ENCODE results near the gene GPLD1. TPM values are rescaled to one million over a fixed set of nuclear protein-coding genes. Genes with fewer than 3 reads are reported as not detected.
A peak's percentile ranks its signal among the peaks of the same experiment; 100 is the strongest.

Gene GPLD1
- total RNA-seq, 1 experiment from 2014 or later = 0.22 TPM

- DNase-seq (ENCODE audit: low read depth) = no peak
Measured at GRCh38 chr6:24458134-24458533, 31.2 kb downstream of the GPLD1 start.

- no peak for DNase-seq (ENCODE audit: low read depth)
Measured at GRCh38 chr6:24455061-24455460, 34.3 kb downstream of the GPLD1 start.

DNA sequence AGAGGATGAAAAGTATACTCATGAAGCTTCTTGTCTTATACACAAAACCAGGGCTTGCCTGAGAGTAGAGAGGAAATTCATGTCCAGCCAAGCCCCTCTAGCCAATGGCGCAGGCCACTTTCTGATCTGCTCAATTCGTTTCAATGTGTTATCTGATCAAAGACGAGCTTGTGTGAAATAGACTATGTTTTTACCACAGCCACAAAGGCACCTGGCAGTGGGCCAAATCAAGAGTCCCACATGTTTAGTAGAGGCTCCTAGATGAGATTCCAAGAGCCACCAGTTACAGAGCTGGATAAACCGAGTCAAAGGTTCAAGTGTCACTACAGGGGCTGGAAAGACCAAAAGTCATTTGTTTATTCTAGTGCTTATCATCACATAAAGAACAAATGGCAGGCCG is 34.9 kb downstream of the GPLD1 start:
- DNase-seq (ENCODE audit: low read depth) = no peak

DNA sequence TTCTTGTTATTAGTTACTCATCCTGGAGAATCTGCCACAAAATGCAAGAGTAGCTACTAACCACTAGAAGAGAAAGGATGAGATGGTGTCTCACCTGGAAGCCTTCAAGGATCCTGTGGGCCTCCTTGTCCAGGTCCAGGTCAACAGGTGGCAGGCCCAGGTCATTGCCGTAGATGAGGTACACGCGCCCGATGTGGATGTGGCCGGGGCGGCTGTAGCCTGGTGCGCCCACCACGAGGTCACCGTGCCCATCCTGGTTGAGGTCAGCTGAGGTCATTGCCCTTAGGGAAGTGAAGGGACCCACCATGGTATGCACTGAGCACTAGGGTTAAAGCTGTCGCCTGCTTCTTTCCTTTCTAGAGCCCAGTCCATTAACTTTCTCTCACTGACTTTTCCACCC is 35.5 kb downstream of the GPLD1 start:
- no peak for DNase-seq (ENCODE audit: low read depth)

GRCh38 chr6:24451581-24452388 is 37.6 kb downstream of the GPLD1 start:
- DNase-seq (ENCODE audit: low read depth) = no peak

GRCh38 chr6:24448828-24449525 is 40.4 kb downstream of the GPLD1 start:
- no peak for DNase-seq (ENCODE audit: low read depth)

DNA sequence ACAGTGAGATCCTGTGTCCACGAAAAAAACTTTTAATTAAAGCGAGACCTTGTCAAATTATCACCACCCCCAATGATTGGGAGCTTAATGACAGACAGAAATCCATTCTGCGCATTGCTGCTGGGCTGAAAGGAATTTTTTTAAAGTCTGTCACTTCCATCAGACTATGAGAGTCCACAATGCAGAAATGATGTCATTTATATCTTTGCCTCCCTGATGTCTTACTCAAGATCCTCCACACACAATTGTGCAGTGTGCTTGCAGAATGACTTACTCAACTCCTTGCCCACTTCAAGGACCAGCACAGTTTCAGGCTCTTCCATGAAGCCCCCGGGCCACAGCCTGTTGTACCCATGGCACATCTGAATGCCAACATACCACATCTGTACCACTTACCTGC is 41.0 kb downstream of the GPLD1 start:
- DNase-seq (ENCODE audit: low read depth) = no peak

GRCh38 chr6:24446670-24447069 is 42.7 kb downstream of the GPLD1 start:
- DNase-seq (ENCODE audit: low read depth) = no peak

GRCh38 chr6:24445704-24446103 is 43.7 kb downstream of the GPLD1 start:
- DNase-seq (ENCODE audit: low read depth) = no peak

DNA sequence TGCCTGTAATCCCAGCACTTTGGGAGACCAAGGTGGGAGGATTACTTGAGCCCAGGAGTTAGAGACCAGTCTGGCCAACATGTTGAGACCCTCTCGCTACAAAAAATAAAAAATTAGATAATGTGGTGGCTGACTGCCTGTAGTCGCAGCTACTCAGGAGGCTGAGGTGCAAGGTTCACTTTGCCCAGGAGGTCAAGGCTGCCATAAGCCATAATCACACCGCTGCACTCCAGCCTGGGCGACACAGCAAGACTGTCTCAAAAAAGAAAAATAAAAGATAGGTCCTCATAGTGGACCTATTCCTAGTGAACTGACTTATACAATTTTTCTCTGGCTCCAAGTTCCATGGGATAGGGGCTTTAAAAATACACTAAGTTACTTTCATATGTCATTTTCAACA is 44.8 kb downstream of the GPLD1 start:
- no peak for DNase-seq (ENCODE audit: low read depth)

DNA sequence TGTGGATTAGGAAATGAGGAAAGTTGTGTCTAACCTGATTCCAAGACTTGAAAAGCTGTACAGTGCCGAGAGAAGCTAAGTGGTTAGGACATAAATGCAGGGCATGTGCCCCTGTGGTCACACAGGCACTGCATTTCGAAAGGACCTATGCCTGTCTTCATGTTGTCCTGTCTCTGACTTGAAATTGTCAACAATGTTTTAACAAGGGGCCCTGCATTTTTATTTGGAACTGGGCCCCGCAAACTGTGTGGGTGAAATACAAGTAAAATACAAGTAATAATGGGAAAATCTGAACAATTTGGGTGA is 47.8 kb downstream of the GPLD1 start:
- DNase-seq (ENCODE audit: low read depth) = no peak

DNA sequence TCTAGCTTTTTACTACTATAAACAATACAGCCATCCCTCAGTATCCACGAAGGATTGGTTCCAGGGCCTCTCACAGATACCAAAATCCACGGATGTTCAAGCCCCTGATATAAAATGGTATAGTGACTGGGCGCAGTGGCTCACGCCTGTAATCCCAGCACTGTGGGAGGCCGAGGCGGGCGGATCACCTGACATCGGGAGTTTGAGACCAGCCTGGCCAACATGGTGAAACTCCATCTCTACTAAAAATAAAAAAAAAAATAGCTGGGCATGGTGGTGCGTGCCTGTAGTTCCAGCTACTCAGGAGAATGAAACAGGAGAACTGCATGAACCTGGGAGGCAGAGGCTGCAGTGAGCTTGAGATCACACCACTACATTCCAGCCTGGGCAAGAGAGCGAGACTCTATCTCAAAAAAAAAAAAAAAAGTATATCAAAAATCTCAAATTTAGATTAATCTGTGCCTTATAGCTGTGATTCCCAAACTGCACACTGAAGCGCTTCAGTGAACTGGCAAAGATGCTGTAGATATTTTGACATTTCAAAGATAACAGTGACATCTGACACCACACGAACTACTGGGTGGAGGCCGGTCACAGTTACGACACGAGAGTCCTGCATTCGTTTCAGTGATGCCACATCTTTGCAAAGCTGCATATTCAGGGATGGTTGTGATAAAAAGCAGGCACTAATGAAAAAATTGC is 48.3 kb downstream of the GPLD1 start:
- peak; percentile 22 for DNase-seq (ENCODE audit: low read depth)

GRCh38 chr6:24439858-24440539 is 49.4 kb downstream of the GPLD1 start:
- DNase-seq (ENCODE audit: low read depth) = no peak

GRCh38 chr6:24436979-24437378 is 52.4 kb downstream of the GPLD1 start:
- DNase-seq (ENCODE audit: low read depth) = no peak

DNA sequence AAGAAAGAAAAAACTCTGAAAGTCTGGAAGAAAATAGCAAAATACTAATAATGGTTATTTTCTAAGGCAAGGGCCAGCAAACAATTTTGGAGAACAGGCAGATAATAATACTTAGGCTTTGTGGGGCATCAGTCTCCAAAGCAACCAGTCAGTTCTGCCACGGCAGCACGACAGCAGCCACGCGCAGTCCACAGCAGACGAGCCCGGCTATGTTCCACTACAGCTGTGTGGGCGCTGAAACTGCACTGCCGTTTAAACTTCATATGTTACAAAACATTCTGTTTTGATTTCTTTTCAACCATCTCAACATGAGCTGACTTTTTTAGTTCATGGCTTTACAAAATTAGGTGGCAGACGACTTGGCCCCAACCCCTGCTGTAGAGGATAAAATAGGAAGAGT is 56.8 kb downstream of the GPLD1 start:
- DNase-seq (ENCODE audit: low read depth) = no peak

- DNase-seq (ENCODE audit: low read depth) = peak; percentile 65
Measured at GRCh38 chr6:24431045-24431451, 58.3 kb downstream of the GPLD1 start.

DNA sequence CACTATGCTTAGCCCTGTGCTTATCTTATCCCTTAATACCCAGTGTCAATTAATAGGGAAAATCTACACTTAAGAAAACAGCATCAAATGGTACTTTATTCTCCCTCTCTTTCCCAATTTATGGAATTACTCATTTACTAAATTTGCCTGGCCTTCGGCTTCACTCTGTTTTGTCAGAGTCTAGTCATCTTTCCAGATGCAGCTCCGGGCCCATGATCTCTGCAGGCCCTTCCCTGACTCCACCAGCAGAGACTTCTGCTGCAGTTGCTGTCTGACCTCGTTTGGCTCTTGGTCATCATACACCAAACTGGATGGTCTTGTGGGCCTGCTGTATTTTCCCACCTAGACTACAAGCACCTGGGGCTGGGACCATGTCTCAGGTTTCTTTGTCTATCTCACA is 59.3 kb downstream of the GPLD1 start:
- no peak for DNase-seq (ENCODE audit: low read depth)

DNA sequence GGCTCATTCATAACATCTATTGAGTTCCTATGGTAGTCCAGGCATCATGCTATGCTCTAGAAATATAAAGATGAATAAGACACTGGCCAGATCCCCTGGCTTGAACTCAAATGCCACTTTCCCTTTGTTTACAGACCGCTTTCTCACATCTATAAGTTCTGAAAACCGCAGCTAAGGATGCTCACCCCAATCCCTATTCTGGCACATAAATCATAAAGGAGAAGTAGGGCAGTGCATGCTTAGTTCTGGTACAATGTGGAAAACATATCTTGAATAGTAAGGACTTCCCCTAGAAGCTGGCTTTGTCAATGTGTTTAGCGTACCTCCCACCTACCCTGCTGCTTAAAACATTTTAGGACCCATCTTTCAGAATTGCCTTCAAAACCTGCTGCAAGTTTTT is 60.2 kb downstream of the GPLD1 start:
- DNase-seq (ENCODE audit: low read depth) = no peak

DNA sequence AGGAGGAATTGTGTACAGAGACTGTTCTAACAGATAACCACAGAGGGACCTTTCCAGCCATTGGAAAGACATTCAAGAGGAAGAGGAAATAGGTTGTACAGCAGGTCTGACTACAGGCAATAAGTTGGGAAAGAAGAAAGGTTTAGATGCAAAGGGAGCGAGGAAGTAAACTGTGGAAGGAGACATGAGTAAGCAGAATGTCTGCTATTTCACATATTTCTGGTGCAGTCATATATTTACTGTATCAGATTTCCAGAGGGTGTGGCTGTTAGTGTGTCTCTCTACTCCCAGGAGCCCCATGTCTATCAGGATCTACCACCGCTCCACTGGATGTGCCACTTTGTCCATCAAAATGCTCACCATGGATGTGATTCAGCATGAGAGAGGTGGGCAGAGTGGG is 60.8 kb downstream of the GPLD1 start:
- DNase-seq (ENCODE audit: low read depth) = peak; percentile 31

- DNase-seq (ENCODE audit: low read depth) = no peak
Measured at GRCh38 chr6:24426729-24427446, 62.5 kb downstream of the GPLD1 start.

- DNase-seq (ENCODE audit: low read depth) = peak; percentile 20
Measured at GRCh38 chr6:24425091-24425490, 64.3 kb downstream of the GPLD1 start.

DNA sequence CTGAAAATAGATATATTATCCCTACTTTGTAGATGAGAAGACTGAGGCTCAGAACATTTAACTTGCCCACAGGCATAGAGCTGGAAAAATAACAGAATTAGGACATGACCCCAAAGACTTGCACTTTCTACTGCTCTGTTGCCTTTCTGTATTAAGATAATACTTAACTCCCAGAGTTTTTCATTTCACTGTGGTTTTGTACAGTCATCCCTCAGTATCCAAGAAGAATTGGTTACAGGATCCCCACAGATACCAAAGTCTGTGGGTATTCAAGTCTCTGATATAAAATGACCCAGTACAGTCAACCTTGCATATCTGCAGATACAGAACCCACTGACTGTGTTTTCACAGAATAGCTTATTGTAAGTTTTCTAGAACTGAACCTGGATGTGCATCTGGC is 69.9 kb downstream of the GPLD1 start:
- peak; percentile 17 for DNase-seq (ENCODE audit: low read depth)

Measured in M059J (cell line).